Activated T-cell treated with anti-CD3 and anti-CD28 coated beads, Interleukin-2, amount 50 U/mL, for 72 hours (primary cell): ENCODE measurements around the gene IGLL5. TPM values are rescaled to one million over a fixed set of nuclear protein-coding genes. Genes with fewer than 3 reads are reported as not detected.

Experiments
- ATAC-seq, 2 donors: fragments of 150-1000 bp; cut with Tn5 transposase; replicated peaks in 1 of 2; 2 replicates each; pipeline ENCODE4 v1.10.0; 2021; ENCODE audit warnings: moderate library complexity in 2 of 2, mild to moderate bottlenecking in 1 of 2
- DNase-seq, 2 donors: peaks; one replicate each; pipeline ENCODE4 v3.0.0; 2021 to 2022; ENCODE audit warnings: mixed read lengths in 1 of 2
- H3K27ac Mint-ChIP-seq: one replicate; pipeline ENCODE4 v1.8.0; 2022; ENCODE audit warnings: mild to moderate bottlenecking, moderate library complexity, mixed read lengths
- H3K27me3 Mint-ChIP-seq: one replicate; pipeline ENCODE4 v1.8.0; 2022; ENCODE audit warnings: low read depth, mixed read lengths
- H3K36me3 Mint-ChIP-seq, 2 donors: one replicate each; pipeline ENCODE4 v1.8.0; 2022; ENCODE audit warnings: mixed read lengths in 2 of 2, mild to moderate bottlenecking in 1 of 2; ENCODE audit not compliant: insufficient read depth in 2 of 2
- H3K4me1 Mint-ChIP-seq: one replicate; pipeline ENCODE4 v1.8.0; 2022; ENCODE audit warnings: low read depth, mixed read lengths
- H3K4me3 Mint-ChIP-seq, 2 donors: one replicate each; pipeline ENCODE4 v1.8.0; 2022; ENCODE audit warnings: mild to moderate bottlenecking in 2 of 2, mixed read lengths in 2 of 2, moderate library complexity in 2 of 2
- H3K9me3 Mint-ChIP-seq, 2 donors: one replicate each; pipeline ENCODE4 v1.8.0; 2022; ENCODE audit warnings: mixed read lengths in 2 of 2
- total RNA-seq, 2 donors: library from RNA; stranded (reverse); gene quantifications; one replicate each; pipeline ENCODE4 v1.2.3, GENCODE V29; 2022

IGLL5 gene
- total RNA-seq, 2 donors from 2014 or later, result not detected

DNA sequence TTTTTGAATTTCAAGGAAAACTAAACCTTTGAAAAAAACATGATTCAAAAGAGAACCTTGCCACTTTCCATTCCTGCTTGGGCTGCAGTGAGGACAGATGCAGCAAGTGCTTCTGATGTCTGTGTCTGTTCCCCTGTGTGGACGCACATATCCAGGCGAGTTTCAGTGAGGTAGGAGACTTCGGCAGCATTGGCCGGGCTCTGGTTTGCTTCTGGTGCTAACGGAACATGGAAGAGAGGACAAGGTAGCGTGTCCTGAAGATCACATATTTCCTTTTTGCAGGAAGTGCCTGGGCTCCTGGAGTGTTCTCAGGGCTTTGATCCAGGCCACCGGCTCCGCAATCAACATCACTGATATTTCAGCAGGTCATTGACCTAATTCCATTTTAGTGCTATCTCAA lies 33.1 kb upstream of the IGLL5 start:
- Mint-ChIP-seq H3K4me1 (peaks cover 6% of the 10 kb centered on the region), H3K27me3 (peaks cover 5% of the 10 kb centered on the region), H3K36me3 (no peaks in the 10 kb centered on the region), H3K27ac (no peak overlapping the region), H3K4me3 (no peak overlapping the region), H3K9me3 (no peaks in the 10 kb centered on the region)
- DNase-seq (no peak), ATAC-seq (no peak)

DNA sequence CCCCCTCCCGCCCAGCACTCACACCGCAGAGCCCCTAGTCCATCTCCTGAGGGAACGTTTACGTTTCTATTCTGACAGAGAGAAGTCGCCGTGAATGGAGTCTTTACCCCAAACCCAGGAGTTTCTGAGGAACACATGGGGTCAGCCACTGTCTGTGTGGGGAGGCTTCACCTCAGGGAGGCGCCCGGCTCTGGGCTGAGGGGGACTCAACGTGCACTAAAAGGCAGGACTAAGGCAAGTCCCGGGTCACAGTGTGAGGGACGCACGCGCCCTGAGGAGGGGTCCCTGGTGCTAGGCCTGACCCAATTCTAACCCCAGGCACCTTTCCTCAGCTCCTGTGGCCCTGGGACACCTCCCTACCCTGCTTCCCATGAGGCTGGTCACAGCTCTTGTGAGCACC lies 32.5 kb upstream of the IGLL5 start:
- no peak for ATAC-seq
- Mint-ChIP-seq H3K27ac (no peak overlapping the region), H3K27me3 (peaks cover 6% of the 10 kb centered on the region), H3K36me3 (no peaks in the 10 kb centered on the region), H3K4me1 (peaks cover 6% of the 10 kb centered on the region), H3K9me3 (no peaks in the 10 kb centered on the region), H3K4me3 (no peak overlapping the region)
- no peak for DNase-seq

DNA sequence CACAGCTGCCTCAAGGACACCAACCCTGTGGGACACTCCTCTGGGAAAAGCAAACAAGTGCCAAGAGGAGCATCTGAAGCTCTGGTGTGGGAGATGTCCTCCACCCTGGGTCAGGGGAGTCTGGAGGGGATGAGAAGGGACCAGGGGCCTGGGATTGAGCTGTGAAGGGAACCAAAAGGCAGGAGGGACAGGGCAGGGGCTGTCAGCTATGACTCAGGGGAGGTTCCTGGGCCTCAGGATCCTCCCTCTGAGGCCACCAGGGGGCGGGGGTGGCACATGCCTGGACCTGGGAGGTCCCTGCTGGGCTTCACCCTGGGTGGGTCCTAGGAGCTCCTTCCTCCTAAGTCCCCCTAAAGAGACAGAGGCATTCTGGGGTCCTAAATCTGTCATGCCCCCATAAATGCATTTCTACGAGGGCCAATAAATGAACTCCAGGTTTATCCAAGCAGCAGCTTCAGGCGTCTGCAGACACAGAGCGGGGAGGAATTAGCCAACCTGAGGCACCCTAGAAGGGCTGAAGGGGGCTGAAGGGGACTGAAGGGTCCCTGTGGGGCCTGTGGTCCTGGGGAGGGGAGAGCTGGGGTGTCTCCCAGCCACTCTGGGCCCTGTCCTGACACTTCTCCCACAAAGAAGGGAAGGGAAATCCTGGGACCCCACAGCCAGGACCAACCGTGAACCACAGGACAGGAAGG lies 31.9 kb upstream of the IGLL5 start:
- ATAC-seq (peak; percentile 56 to 62), DNase-seq (peak; percentile 33 to 37)
- no peaks in the 10 kb centered on the region for H3K9me3 Mint-ChIP-seq
- no peak overlapping the region for H3K4me3 Mint-ChIP-seq
- H3K27ac Mint-ChIP-seq, result no peak overlapping the region
- H3K27me3 Mint-ChIP-seq, result peaks cover 6% of the 10 kb centered on the region
- peaks cover 6% of the 10 kb centered on the region for H3K4me1 Mint-ChIP-seq
- H3K36me3 Mint-ChIP-seq, result no peaks in the 10 kb centered on the region

DNA sequence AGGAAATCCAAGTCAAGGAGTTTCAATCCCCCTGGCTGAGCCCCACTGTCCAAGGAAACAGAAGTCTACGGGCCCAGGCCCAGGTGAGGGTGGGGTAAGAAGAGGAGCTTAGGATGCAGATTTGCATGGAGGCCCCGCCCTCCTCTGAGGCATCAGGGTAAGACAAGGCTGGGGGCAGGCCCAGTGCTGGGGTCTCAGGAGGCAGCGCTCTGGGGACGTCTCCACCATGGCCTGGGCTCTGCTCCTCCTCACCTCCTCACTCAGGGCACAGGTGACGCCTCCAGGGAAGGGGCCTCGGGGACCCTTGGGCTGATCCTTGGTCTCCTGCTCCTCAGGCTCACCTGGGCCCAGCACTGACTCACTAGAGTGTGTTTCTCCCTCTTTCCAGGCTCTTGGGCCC lies 31.3 kb upstream of the IGLL5 start:
- Mint-ChIP-seq H3K27me3 (peaks cover 6% of the 10 kb centered on the region), H3K27ac (no peak overlapping the region), H3K9me3 (no peaks in the 10 kb centered on the region), H3K36me3 (no peaks in the 10 kb centered on the region), H3K4me1 (peaks cover 6% of the 10 kb centered on the region), H3K4me3 (no peak overlapping the region)
- ATAC-seq (no peak), DNase-seq (no peak)

DNA sequence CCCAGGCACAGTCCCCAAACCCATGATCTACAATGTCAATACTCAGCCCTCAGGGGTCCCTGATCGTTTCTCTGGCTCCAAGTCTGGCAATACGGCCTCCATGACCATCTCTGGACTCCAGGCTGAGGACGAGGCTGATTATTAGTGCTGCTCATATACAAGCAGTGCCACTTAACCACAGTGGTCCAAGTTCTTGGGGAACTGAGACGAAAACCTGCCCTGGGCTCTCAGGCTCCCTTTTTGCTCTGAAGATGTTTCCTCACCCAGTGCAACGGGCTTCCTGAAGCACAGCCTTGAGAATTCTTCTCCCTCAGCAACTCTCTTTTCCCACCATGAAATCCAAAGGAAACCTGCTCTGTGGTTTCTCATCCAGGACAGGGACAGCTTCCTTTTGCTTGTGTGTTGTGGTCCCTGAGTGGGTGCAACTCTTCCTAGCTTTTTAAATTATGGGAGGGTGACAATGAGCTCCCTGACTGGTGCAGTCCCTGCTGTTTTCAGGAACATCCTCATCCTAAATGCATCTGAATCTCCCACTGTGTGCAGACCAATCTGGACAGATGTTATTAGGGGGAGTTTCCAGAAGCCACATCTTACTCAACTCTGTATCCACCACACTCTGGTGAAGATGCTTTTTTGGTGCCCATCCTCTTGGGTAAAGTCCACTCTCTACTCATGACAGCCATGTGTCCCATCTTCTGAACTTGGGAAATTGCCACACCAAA lies 30.6 kb upstream of the IGLL5 start:
- DNase-seq (no peak), ATAC-seq (no peak)
- no peaks in the 10 kb centered on the region for H3K36me3 Mint-ChIP-seq
- H3K9me3 Mint-ChIP-seq, result no peaks in the 10 kb centered on the region
- peaks cover 6% of the 10 kb centered on the region for H3K27me3 Mint-ChIP-seq
- H3K4me1 Mint-ChIP-seq, result peaks cover 6% of the 10 kb centered on the region
- no peak overlapping the region for H3K4me3 Mint-ChIP-seq
- H3K27ac Mint-ChIP-seq, result no peak overlapping the region

DNA sequence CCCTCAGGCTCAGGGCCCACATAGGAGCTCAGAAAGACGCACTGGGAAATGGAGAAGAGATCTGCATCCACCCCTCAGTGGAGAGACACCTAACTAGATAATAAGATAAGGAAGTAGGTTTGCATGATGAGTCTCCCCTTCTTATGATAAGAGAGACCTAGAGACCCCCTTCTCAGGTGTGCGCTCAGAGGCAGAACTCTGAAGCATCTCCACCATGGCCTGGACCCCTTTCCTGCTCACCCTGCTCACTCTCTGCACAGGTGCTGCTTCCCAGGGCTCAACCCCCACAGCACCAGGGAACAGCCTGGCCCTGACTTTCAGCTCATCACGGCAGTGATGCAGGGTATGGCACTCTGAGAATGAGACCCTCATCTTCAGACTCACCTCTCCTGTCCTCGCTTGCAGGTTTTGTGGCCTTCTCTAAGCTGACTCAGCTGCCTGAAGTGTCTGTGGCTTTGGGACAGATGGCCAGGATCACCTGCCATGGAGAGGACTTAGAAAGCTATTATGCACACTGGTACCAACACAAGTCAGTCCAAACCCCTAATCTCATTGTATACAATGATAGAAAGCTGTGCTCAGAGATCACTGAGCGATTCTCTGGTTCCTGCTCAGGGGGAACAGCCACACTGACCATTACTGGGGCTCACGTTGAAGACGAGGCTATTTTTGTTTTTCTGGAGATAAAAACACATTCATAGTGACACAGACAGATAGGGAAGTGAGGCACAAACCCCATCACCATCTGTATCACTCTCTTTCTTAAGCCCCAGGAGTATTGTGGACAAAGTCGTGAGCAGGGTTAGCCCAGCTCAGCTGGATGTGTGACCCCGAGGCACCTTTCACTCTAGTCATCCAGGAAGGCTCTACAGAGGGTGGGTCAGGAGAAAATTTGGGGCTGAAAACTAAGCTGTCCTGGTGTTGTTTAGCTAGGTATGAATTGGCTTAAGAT lies 29.7 kb upstream of the IGLL5 start:
- Mint-ChIP-seq H3K9me3 (no peaks in the 10 kb centered on the region), H3K27me3 (peaks cover 6% of the 10 kb centered on the region), H3K27ac (no peak overlapping the region)

DNA sequence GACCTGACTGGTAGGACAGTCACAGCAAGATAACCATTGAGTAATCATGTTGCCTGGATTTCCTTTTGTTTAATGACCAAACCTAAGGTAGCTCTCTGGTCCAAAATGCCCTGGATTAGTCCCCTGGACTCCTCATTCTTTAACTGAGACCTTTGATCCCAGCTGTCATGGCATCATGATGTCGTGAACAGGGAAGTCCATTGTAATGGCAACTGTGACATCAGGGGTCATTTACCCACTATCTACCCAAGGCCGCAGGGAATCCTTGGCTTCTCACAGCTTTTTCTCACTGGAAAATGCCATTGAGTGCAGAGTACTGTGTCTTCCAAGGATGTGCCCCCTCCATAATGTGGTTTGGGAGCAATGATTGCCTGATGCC lies 29.1 kb upstream of the IGLL5 start:
- peaks cover 6% of the 10 kb centered on the region for H3K27me3 Mint-ChIP-seq
- no peak for DNase-seq
- H3K36me3 Mint-ChIP-seq, result no peaks in the 10 kb centered on the region
- H3K27ac Mint-ChIP-seq, result no peak overlapping the region
- no peak overlapping the region for H3K4me3 Mint-ChIP-seq
- peaks cover 7% of the 10 kb centered on the region for H3K4me1 Mint-ChIP-seq
- no peaks in the 10 kb centered on the region for H3K9me3 Mint-ChIP-seq
- ATAC-seq, result no peak

More for the DNA sequence above, 29.7 kb upstream of the IGLL5 start:
- Mint-ChIP-seq H3K4me1 (peaks cover 6% of the 10 kb centered on the region), H3K4me3 (no peak overlapping the region), H3K36me3 (no peaks in the 10 kb centered on the region)
- DNase-seq (no peak), ATAC-seq (no peak)

DNA sequence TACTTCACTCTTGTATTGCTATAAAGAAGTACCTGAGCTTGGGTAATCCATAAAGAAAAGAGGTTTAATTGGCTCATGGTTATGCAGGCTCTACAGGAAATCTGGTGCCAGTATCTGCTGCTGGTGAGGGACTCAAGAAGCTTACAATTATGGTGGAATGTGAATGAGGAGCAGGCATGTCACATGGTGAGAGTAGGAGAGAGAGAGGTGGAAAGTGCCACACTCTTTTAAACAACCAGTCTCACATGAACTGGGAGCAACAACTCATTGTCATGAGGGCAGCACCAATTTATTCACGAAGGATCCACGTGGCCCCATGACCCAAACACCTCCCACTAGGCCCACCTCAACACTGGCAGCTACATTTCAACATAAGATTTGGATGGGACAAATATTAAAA lies 24.6 kb upstream of the IGLL5 start:
- Mint-ChIP-seq H3K27me3 (peaks cover 16% of the 10 kb centered on the region), H3K36me3 (no peaks in the 10 kb centered on the region), H3K4me3 (no peak overlapping the region), H3K27ac (no peak overlapping the region), H3K9me3 (no peaks in the 10 kb centered on the region), H3K4me1 (peaks cover 33% of the 10 kb centered on the region)
- ATAC-seq, result no peak
- DNase-seq, result no peak

DNA sequence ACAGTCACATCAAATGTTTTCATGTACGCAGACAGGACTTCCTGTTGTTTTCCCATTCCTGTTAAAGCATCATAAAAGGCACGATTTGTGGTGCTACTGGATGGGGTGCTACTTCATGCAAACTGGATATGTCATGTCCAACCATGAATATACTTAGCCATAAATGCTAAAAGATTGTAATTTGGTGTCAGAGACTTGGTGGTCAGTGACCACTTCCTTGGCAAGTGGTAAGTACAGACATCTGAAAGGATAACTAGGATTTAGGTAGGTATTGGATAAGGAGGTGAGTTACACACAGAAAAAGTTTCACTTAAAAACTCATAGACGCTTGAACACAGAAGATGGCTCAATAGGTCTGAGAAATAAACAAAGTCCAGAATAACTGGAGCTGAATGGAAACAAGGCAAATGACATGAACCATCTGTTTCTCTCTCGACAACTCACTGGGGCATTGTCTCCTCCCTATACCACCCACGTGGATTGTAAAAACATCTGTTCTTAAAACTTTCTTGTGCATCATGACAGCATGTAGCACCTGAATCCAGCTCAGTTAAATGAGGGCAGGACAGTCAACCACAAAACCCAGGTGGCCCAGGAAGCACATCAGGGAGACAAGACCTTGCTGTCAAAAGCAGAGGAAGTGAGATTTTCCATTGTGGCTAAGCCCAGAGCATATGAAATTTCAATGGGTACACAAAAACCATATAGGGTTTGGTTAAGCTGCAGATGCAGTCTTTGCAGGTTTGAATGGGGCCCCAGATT lies 22.1 kb upstream of the IGLL5 start:
- peaks cover 33% of the 10 kb centered on the region for H3K4me1 Mint-ChIP-seq
- peaks cover 15% of the 10 kb centered on the region for H3K27me3 Mint-ChIP-seq
- peak; percentile 69 to 79 for ATAC-seq
- DNase-seq, result peak in 1 of 2 donors; percentile 18
- no peaks in the 10 kb centered on the region for H3K9me3 Mint-ChIP-seq
- H3K27ac Mint-ChIP-seq, result peak overlapping the region; percentile 13
- no peaks in the 10 kb centered on the region for H3K36me3 Mint-ChIP-seq
- H3K4me3 Mint-ChIP-seq, result peak overlapping the region in 1 of 2 donors; percentile 19

DNA sequence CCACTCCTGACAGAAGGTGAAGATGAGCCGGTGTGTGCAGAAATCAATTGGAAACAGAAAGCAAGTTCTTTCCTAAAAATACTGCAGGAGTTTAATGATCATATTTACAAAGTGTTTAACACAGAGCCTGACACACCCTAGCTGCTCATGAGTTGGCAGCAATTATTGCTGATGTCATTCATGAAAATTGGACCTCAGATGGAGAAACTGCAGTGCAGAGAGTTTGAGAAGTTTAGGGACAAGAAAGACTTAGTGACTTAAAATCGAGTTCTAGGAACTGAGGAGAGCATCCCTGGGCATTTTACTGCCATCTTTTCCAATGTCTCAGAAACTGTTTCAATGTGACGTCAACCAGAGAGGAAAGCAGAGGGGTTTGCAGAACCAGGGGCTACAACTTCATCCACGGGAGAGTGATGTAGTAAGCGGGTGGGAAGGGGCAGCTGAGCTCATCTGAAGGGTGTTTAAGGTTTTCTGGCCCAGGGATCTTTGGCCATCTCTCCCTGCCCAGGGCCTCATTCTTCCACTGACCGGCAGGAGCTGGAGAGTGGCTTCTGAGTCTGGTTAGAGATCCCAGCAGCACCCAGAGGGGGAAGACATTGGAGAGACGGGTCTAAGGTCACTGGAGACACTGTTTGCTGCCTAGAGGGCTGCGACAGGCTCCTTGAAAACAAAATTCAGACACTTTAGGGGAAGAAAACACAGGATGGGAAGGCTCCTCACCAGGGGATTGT lies 21.1 kb upstream of the IGLL5 start:
- ATAC-seq (no peak), DNase-seq (no peak)
- Mint-ChIP-seq H3K9me3 (no peaks in the 10 kb centered on the region), H3K4me1 (peaks cover 33% of the 10 kb centered on the region), H3K27ac (no peak overlapping the region), H3K4me3 (no peak overlapping the region), H3K27me3 (peaks cover 15% of the 10 kb centered on the region), H3K36me3 (no peaks in the 10 kb centered on the region)

DNA sequence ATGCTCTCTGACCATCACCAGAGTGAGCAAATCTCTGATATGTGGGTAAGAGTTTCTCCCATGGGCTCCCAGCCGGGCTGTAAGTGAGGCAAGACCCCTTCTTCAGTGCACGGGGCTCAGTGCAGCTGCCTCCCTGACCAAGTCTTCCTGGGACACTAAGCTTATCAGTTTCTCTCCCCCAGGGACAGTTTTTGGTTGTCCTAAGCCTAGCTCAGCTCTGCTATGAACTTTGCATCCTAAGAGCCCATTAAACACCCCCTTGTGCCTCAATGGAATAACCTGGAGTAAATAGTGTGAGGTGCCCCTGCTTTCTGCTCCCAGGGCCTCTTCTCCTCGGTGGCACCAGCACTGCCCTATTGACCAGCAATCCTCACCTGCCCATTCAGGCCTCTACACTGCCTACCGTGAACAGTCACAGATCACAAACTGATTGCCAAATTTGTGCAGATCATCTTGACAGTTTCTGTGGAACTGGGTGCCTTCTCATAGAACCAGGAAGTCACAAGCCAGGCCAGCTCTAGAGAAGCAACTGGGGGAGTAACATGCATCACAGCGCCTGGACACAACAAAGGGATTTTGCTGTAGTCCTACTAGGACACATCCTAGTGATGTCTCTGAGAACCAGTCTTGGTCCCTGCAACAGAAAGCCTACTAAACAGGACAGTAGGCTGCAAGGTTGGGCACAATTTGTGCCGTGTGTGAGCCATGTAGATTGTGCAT lies 19.5 kb upstream of the IGLL5 start:
- Mint-ChIP-seq H3K27ac (no peak overlapping the region), H3K4me3 (no peak overlapping the region), H3K27me3 (peaks cover 15% of the 10 kb centered on the region), H3K9me3 (no peaks in the 10 kb centered on the region), H3K36me3 (no peaks in the 10 kb centered on the region), H3K4me1 (peaks cover 33% of the 10 kb centered on the region)
- ATAC-seq (no peak), DNase-seq (no peak)
